ENCODE data around the gene EGFR.
"Not testable (repeated sequence)": the region's sequence is repeated elsewhere in the genome, so short reads cannot be mapped to it uniquely, and the experiment has no call there.

The EGFR gene

GRCh38 chr7:55162476-55162875 is 143.7 kb downstream of the EGFR start:
- H3K4me1 ChIP-seq: no peaks in the 10 kb centered on the region
- no peaks in the 10 kb centered on the region for H3K9me3 ChIP-seq
- peaks cover 89% of the 10 kb centered on the region for H3K36me3 ChIP-seq
- H3K4me3 ChIP-seq (ENCODE audit: low read depth, low read length): no peak overlapping the region
- no peaks in the 10 kb centered on the region for H3K27me3 ChIP-seq
- DNase-seq: no peak
- TF ChIP-seq CTCF (IDR thresholded peaks at IDR 0.05; ENCODE audit: low read depth, low read length): no peak

DNA sequence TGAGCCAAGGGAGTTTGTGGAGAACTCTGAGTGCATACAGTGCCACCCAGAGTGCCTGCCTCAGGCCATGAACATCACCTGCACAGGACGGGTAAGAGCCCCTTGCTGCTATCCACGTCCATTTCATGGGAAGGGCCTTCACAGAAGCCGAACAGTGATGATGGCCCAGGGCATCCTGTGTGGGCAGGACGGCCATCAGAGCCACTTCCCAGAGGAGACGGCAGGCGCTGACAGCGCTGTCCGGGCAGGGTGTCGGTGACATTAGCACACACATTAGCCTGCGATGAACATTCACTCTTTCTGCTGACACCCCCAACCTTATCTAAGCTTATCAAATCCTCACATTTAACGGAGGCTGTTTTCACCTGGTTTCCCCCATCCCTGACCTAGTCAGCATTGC is 144.9 kb downstream of the EGFR start:
- Histone ChIP-seq H3K4me3 (ENCODE audit: low read depth, low read length) (no peak overlapping the region), H3K27me3 (no peaks in the 10 kb centered on the region), H3K9me3 (no peaks in the 10 kb centered on the region), H3K4me1 (no peaks in the 10 kb centered on the region), H3K36me3 (peaks cover 81% of the 10 kb centered on the region)
- TF ChIP-seq CTCF (IDR thresholded peaks at IDR 0.05; ENCODE audit: low read depth, low read length): no peak
- no peak for DNase-seq

- Histone ChIP-seq H3K4me3 (ENCODE audit: low read depth, low read length) (no peak overlapping the region), H3K9me3 (no peaks in the 10 kb centered on the region), H3K27me3 (no peaks in the 10 kb centered on the region), H3K36me3 (peaks cover 79% of the 10 kb centered on the region), H3K4me1 (no peaks in the 10 kb centered on the region)
- DNase-seq: no peak
- TF ChIP-seq CTCF (IDR thresholded peaks at IDR 0.05; ENCODE audit: low read depth, low read length): no peak
Observed at GRCh38 chr7:55164527-55164926, 145.7 kb downstream of the EGFR start.

DNA sequence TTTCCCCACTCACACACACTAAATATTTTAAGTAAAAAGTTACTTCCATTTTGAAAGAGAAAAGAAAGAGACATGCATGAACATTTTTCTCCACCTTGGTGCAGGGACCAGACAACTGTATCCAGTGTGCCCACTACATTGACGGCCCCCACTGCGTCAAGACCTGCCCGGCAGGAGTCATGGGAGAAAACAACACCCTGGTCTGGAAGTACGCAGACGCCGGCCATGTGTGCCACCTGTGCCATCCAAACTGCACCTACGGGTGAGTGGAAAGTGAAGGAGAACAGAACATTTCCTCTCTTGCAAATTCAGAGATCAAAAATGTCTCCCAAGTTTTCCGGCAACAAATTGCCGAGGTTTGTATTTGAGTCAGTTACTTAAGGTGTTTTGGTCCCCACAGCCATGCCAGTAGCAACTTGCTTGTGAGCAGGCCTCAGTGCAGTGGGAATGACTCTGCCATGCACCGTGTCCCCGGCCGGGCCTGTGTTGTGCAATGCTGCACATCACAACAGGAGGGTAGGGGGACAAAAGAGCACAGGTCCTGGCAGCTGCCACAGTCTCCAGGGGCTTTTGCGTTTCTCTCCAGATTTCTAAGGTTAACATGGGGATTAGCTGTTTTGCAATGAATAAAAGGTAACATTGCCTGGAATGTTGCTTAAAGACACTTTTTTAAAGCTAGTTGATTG is 146.5 kb downstream of the EGFR start:
- no peaks in the 10 kb centered on the region for H3K9me3 ChIP-seq
- DNase-seq: no peak
- no peak overlapping the region for H3K4me3 ChIP-seq (ENCODE audit: low read depth, low read length)
- H3K36me3 ChIP-seq: peaks cover 71% of the 10 kb centered on the region
- TF ChIP-seq CTCF (IDR thresholded peaks at IDR 0.05; ENCODE audit: low read depth, low read length): no peak
- H3K27me3 ChIP-seq: no peaks in the 10 kb centered on the region
- H3K4me1 ChIP-seq: no peaks in the 10 kb centered on the region

DNA sequence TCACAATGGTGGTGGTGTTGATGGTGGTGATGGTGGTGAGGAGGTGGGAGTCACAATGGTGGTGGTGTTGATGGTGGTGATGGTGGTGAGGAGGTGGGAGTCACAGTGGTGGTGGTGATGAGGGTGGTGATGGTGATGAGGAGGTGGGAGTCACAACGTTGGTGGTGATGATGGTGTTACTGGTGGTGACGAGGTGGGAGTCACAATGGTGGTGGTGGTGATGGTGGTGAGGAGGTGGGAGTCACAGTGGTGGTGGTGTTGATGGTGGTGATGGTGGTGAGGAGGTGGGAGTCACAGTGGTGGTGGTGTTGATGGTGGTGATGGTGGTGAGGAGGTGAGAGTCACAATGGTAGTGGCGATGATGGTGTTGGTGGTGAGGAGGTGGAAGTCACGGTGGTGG is 148.5 kb downstream of the EGFR start:
- H3K4me3 ChIP-seq (ENCODE audit: low read depth, low read length); DNase-seq; H3K27me3 ChIP-seq; H3K4me1 ChIP-seq; H3K9me3 ChIP-seq: not testable (repeated sequence)
- peaks cover 71% of the 10 kb centered on the region for H3K36me3 ChIP-seq

DNA sequence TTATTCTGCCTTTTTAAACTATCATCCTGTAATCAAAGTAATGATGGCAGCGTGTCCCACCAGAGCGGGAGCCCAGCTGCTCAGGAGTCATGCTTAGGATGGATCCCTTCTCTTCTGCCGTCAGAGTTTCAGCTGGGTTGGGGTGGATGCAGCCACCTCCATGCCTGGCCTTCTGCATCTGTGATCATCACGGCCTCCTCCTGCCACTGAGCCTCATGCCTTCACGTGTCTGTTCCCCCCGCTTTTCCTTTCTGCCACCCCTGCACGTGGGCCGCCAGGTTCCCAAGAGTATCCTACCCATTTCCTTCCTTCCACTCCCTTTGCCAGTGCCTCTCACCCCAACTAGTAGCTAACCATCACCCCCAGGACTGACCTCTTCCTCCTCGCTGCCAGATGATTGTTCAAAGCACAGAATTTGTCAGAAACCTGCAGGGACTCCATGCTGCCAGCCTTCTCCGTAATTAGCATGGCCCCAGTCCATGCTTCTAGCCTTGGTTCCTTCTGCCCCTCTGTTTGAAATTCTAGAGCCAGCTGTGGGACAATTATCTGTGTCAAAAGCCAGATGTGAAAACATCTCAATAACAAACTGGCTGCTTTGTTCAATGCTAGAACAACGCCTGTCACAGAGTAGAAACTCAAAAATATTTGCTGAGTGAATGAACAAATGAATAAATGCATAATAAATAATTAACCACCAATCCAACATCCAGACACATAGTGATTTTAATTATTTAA is 151.7 kb downstream of the EGFR start:
- no peaks in the 10 kb centered on the region for H3K27me3 ChIP-seq
- peaks cover 71% of the 10 kb centered on the region for H3K36me3 ChIP-seq

More for the DNA sequence above, 151.7 kb downstream of the EGFR start:
- Histone ChIP-seq H3K4me1 (no peaks in the 10 kb centered on the region), H3K9me3 (no peaks in the 10 kb centered on the region), H3K4me3 (ENCODE audit: low read depth, low read length) (no peak overlapping the region)
- DNase-seq: no peak
- TF ChIP-seq CTCF (IDR thresholded peaks at IDR 0.05; ENCODE audit: low read depth, low read length): no peak
